ENCODE measurements around the gene ZNF394.

DNA sequence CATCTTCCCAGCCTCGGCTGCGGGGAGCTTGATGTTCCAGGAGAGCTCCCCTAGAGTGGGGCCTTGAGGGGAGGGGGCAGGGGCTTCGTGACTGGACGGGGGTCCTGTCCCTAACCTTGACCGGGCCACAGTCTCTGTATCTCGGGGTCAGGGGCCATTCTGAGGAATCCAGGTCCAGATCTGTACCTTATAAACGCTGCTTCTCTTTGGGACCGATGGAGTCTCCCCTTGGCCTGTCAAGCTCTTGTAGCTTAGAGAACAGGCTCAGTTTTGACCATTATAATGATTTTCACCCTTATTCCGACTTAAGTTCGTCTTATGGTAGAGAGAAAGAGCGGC lies 5.2 kb upstream of the ZNF394 start:
- TF ChIP-seq ZBTB7A (IDR thresholded peaks at IDR 0.05; ENCODE audit: low read depth), result no peak
- TF ChIP-seq CEBPB (IDR thresholded peaks at IDR 0.05), result no peak
- TF ChIP-seq RAD21 (IDR thresholded peaks at IDR 0.05; ENCODE audit: low read depth), result no peak
- TF ChIP-seq MAX (IDR thresholded peaks at IDR 0.05), result no peak
- TF ChIP-seq REST (IDR thresholded peaks at IDR 0.05; ENCODE audit: low read depth), result no peak
- no peak for TF ChIP-seq TEAD4 (IDR thresholded peaks at IDR 0.05)
- no peak for TF ChIP-seq EGR1 (IDR thresholded peaks at IDR 0.05)
- no peak for TF ChIP-seq YY1 (IDR thresholded peaks at IDR 0.05; ENCODE audit: low read depth)
- no peak for TF ChIP-seq CREB1 (IDR thresholded peaks at IDR 0.05; ENCODE audit: low read depth)
